K562 (cell line): ENCODE data around the gene NAA15. TPM values are rescaled to one million over a fixed set of nuclear protein-coding genes. Genes with fewer than 3 reads are reported as not detected.

Experiments
- ADNP ChIP-seq: fragments of 200-800 bp; sonication (Bioruptor generic); IDR thresholded peaks from 2 replicates; pipeline ENCODE4 v1.6.1; 2016; ENCODE audit warnings: missing genetic modification characterization, missing compliant biosample characterization
- ARID1B ChIP-seq: fragments of 450-650 bp; IDR thresholded peaks from 2 replicates; pipeline ENCODE4 v1.6.1; 2016; ENCODE audit warnings: antibody characterized with exemption, mild to moderate bottlenecking, inconsistent platforms
- ATF2 ChIP-seq: sonication (generic); formaldehyde crosslinking; IDR thresholded peaks from 2 replicates; pipeline ENCODE4 v1.8.1; 2022; ENCODE audit warnings: missing genetic modification reagents
- CEBPZ ChIP-seq: fragments of 150-350 bp; IDR thresholded peaks from 2 replicates; pipeline ENCODE4 v1.6.1; 2014; ENCODE audit warnings: low read depth, mild to moderate bottlenecking, low read length, borderline replicate concordance
- CHD1 ChIP-seq: fragments of 200-600 bp; sonication (generic); IDR thresholded peaks from one replicate; pipeline ENCODE4 v1.6.1; 2012; ENCODE audit warnings: mild to moderate bottlenecking, moderate library complexity, low read length, inconsistent platforms
- DDX20 ChIP-seq: fragments of 450-650 bp; IDR thresholded peaks from 2 replicates; pipeline ENCODE4 v1.6.1; 2016; ENCODE audit warnings: missing genetic modification characterization, low read depth, mild to moderate bottlenecking, missing compliant biosample characterization, moderate library complexity
- HDAC8 ChIP-seq: fragments of 450-650 bp; IDR thresholded peaks from 2 replicates; pipeline ENCODE4 v1.6.1; 2016; ENCODE audit warnings: mild to moderate bottlenecking, missing genetic modification characterization, moderate library complexity, missing compliant biosample characterization
- IRF9 ChIP-seq: fragments of 450-650 bp; IDR thresholded peaks from 2 replicates; pipeline ENCODE4 v1.6.1; 2016; ENCODE audit warnings: missing biosample characterization, missing genetic modification characterization
- JUND ChIP-seq, 2 experiments: IDR thresholded peaks; 2 replicates in 1 of 2; 3 replicates in 1 of 2; pipeline ENCODE4 v1.6.1; 2011; ENCODE audit warnings: borderline replicate concordance in 2 of 2, low read depth in 2 of 2, low read length in 2 of 2, improper control_type of control experiment in 1 of 2, missing biosample characterization in 1 of 2, missing genetic modification characterization in 1 of 2, missing genetic modification reagents in 1 of 2
- MCM5 ChIP-seq: fragments of 450-650 bp; IDR thresholded peaks from 2 replicates; pipeline ENCODE4 v1.6.1; 2016; ENCODE audit warnings: low read depth
- MYBL2 ChIP-seq, 2 experiments: fragments of 450-650 bp in 1 of 2; sonication (generic) in 1 of 2; formaldehyde crosslinking in 1 of 2; IDR thresholded peaks; 2 replicates each; pipeline versions ENCODE4 v1.6.1 to v1.8.1; 2017 to 2022; ENCODE audit warnings: borderline replicate concordance in 1 of 2, inconsistent platforms in 1 of 2, low read depth in 1 of 2, mild to moderate bottlenecking in 1 of 2, missing genetic modification reagents in 1 of 2, moderate library complexity in 1 of 2
- PRDM10 ChIP-seq: fragments of 450-650 bp; IDR thresholded peaks from 2 replicates; pipeline ENCODE4 v1.6.1; 2018; ENCODE audit not compliant: partially characterized antibody
- SAFB2 ChIP-seq: fragments of 200-400 bp; formaldehyde crosslinking; IDR thresholded peaks from 2 replicates; pipeline ENCODE4 v1.6.1; 2018; ENCODE audit warnings: borderline replicate concordance, low read length, low read depth, moderate library complexity; ENCODE audit not compliant: severe bottlenecking
- TCF3 ChIP-seq: sonication (generic); formaldehyde crosslinking; IDR thresholded peaks from 2 replicates; pipeline ENCODE4 v1.4.0; 2020; ENCODE audit warnings: mild to moderate bottlenecking, missing genetic modification reagents
- TEAD4 ChIP-seq, 2 experiments: sonication (generic) in 1 of 2; formaldehyde crosslinking in 1 of 2; IDR thresholded peaks; 2 replicates each; pipeline versions ENCODE4 v1.6.1 to v1.8.0; 2012 to 2022; ENCODE audit warnings: borderline replicate concordance in 1 of 2, inconsistent platforms in 1 of 2, low read length in 1 of 2, mild to moderate bottlenecking in 1 of 2, missing genetic modification reagents in 1 of 2
- ZNF253 ChIP-seq: fragments of 250-450 bp; sonication (Bioruptor Pico); conservative IDR thresholded peaks from 2 replicates; pipeline ENCODE4 v1.6.1; 2021; ENCODE audit warnings: mild to moderate bottlenecking
- polyA plus RNA-seq, 8 experiments: library from polyadenylated mRNA; depleted of rRNA in 4 of 8; stranded (reverse) in 5 of 8; unstranded in 3 of 8; fragments of >200 nt; fragmentation: Nextera tagmentation in 2 of 8; fragmentation: Illumina TruSeq in 1 of 8; extraction: Ambion mirVana in 2 of 8; extraction: Trizol in 1 of 8; gene quantifications; 2 replicates each; pipeline versions ENCODE4 v1.2.1 to v1.2.3, GENCODE V29; 2011 to 2014; ENCODE audit warnings: inconsistent platforms in 1 of 8, missing spikeins in 1 of 8
- total RNA-seq, 7 experiments: library from RNA; depleted of rRNA in 6 of 7; stranded (reverse); fragments of >200 nt in 6 of 7; fragmentation: Illumina TruSeq in 2 of 7; extraction: Trizol in 2 of 7; gene quantifications; 2 replicates each; pipeline versions ENCODE4 v1.2.1 to v1.2.3, GENCODE V29; 2011 to 2021; ENCODE audit warnings: low replicate concordance in 1 of 7

Gene NAA15
- total and polyA plus RNA-seq, 9 of the 15 experiments (the other 6 are each of a cell fraction or from before 2014, with no cell fraction given), result 37.8 to 117 (median 63.2) TPM

GRCh38 chr4:139300431-139301112, 733 bp upstream of the NAA15 start (continued):
- TF ChIP-seq CEBPZ (no peak), HDAC8 (tag) (no peak), SAFB2 (no peak), PRDM10 (no peak), ATF2 (no peak), ZNF253 (CRISPR knock-in tag) (no peak), ADNP (no peak), MYBL2 (IDR thresholded peaks at IDR 0.05; ENCODE audit: low read depth) (no peak), MYBL2 (CRISPR knock-in tag; IDR thresholded peaks at IDR 0.05; ENCODE audit: borderline replicate concordance) (no peak), DDX20 (tag) (no peak), CHD1 (peak; percentile 88), MCM5 (no peak), TEAD4 (IDR thresholded peaks at IDR 0.05; ENCODE audit: low read length) (no peak), TEAD4 (CRISPR knock-in tag; IDR thresholded peaks at IDR 0.05; ENCODE audit: borderline replicate concordance) (no peak), TCF3 (CRISPR knock-in tag) (no peak), IRF9 (tag) (no peak), ARID1B (peak; percentile 12; the same call in 1 of the 2 replicates), JUND (IDR thresholded peaks at IDR 0.05; ENCODE audit: borderline replicate concordance, low read depth, low read length) (peak; percentile 46; the same call in 1 of the 2 replicates), JUND (tag; IDR thresholded peaks at IDR 0.05; ENCODE audit: borderline replicate concordance, low read depth, low read length) (0 out of 3 replicates have a peak, but pooled peaks have one; percentile 52)
